B cell (primary cell): ENCODE results near the gene PRR23A. TPM values are rescaled to one million over a fixed set of nuclear protein-coding genes. Genes with fewer than 3 reads are reported as not detected.

Experiments used
- ATAC-seq: fragments of 200-7000 bp; cut with Tn5 transposase; one replicate; pipeline ENCODE4 v1.10.0; 2021; ENCODE audit warnings: low read depth, mild to moderate bottlenecking, moderate number of reproducible peaks, moderate library complexity
- CTCF ChIA-PET: fragments of 350-600 bp; sonication (Branson Sonifier 250); formaldehyde crosslinking; loops from one replicate; lab custom pipeline; 2021; ENCODE audit warnings: antibody characterized with exemption, inconsistent platforms; lab: Charles Lee
- POLR2A ChIA-PET: fragments of 350-600 bp; sonication (Branson Sonifier 250); formaldehyde crosslinking; loops from one replicate; lab custom pipeline; 2021; ENCODE audit warnings: antibody characterized with exemption; lab: Charles Lee
- DNase-seq: peaks from one replicate; pipeline ENCODE4 v3.0.0; 2013
- H2AFZ ChIP-seq: 2 replicates; pipeline ENCODE4 v1.6.1; 2012; ENCODE audit warnings: mild to moderate bottlenecking, low read depth, low read length; ENCODE audit not compliant: insufficient read depth, poor library complexity, severe bottlenecking
- H3K27ac ChIP-seq, 2 donors: 1 replicate in 1 of 2; 2 replicates in 1 of 2; pipeline ENCODE4 v1.5.1; 2012 to 2013; ENCODE audit warnings: low read length in 2 of 2, mild to moderate bottlenecking in 2 of 2, moderate library complexity in 1 of 2
- H3K27me3 ChIP-seq, 4 experiments: fragments of 200-600 bp in 1 of 4; sonication (generic) in 1 of 4; replicated peaks in 1 of 4; 1 replicate in 2 of 4; 2 replicates in 2 of 4; pipeline versions ENCODE4 v1.6.1 to v1.7.0; 2013 to 2016; ENCODE audit warnings: low read length in 3 of 4, mild to moderate bottlenecking in 2 of 4, mixed read lengths in 1 of 4, moderate library complexity in 1 of 4; ENCODE audit not compliant: insufficient read depth in 4 of 4, control insufficient read depth in 3 of 4; ENCODE audit errors: control extremely low read depth in 1 of 4
- H3K36me3 ChIP-seq, 2 experiments: replicated peaks in 1 of 2; 1 replicate in 1 of 2; 2 replicates in 1 of 2; pipeline versions ENCODE4 v1.6.1 to v1.7.1; 2013; ENCODE audit warnings: low read length in 1 of 2; ENCODE audit not compliant: insufficient read depth in 2 of 2, control insufficient read depth in 1 of 2; ENCODE audit errors: control extremely low read depth in 1 of 2, extremely low read depth in 1 of 2
- H3K4me1 ChIP-seq, 2 donors: fragments of 200-600 bp in 1 of 2; sonication (generic) in 1 of 2; 1 replicate in 1 of 2; 2 replicates in 1 of 2; pipeline versions ENCODE4 v1.5.1 to v1.6.1; 2013 to 2017; ENCODE audit warnings: low read length in 2 of 2; ENCODE audit not compliant: control insufficient read depth in 2 of 2, insufficient read depth in 2 of 2
- H3K4me2 ChIP-seq: replicated peaks from 2 replicates; pipeline ENCODE3; 2012; ENCODE audit warnings: mild to moderate bottlenecking, low read depth, low read length; ENCODE audit not compliant: poor library complexity, severe bottlenecking
- H3K4me3 ChIP-seq, 5 experiments: fragments of 200-600 bp in 1 of 5; sonication (generic) in 1 of 5; 1 replicate in 3 of 5; 2 replicates in 2 of 5; pipeline versions ENCODE4 v1.5.1 to v1.7.0; 2011 to 2016; ENCODE audit warnings: low read length in 4 of 5, mild to moderate bottlenecking in 4 of 5, low read depth in 2 of 5, control low read depth in 1 of 5, moderate library complexity in 1 of 5; ENCODE audit not compliant: insufficient read depth in 1 of 5; ENCODE audit errors: control extremely low read depth in 1 of 5, extremely low read depth in 1 of 5
- H3K79me2 ChIP-seq: fragments of 200-600 bp; sonication (generic); one replicate; pipeline ENCODE4 v1.6.0; 2016; ENCODE audit warnings: low read length; ENCODE audit not compliant: control insufficient read depth, insufficient read depth
- H3K9ac ChIP-seq: fragments of 200-600 bp; sonication (generic); 2 replicates; pipeline ENCODE4 v1.6.1; 2017; ENCODE audit warnings: mild to moderate bottlenecking, low read length, moderate library complexity
- H3K9me3 ChIP-seq, 3 donors: one replicate each; pipeline versions ENCODE4 v1.6.1 to v1.7.1; 2013; ENCODE audit warnings: low read length in 2 of 3; ENCODE audit not compliant: control insufficient read depth in 2 of 3, insufficient read depth in 1 of 3; ENCODE audit errors: control extremely low read depth in 1 of 3
- H4K20me1 ChIP-seq: 2 replicates; pipeline ENCODE4 v1.6.0; 2012; ENCODE audit warnings: mild to moderate bottlenecking, low read length; ENCODE audit not compliant: insufficient read depth, control insufficient read depth, poor library complexity, severe bottlenecking
- H3K27ac Mint-ChIP-seq: one replicate; pipeline ENCODE4 v1.8.0; 2021; ENCODE audit warnings: mixed read lengths
- H3K27me3 Mint-ChIP-seq: one replicate; pipeline ENCODE4 v1.8.0; 2021; ENCODE audit warnings: mixed read lengths
- H3K4me1 Mint-ChIP-seq: one replicate; pipeline ENCODE4 v1.8.0; 2021; ENCODE audit warnings: mixed read lengths
- H3K4me3 Mint-ChIP-seq: one replicate; pipeline ENCODE4 v1.8.0; 2021; ENCODE audit warnings: mixed read lengths
- H3K9me3 Mint-ChIP-seq: one replicate; pipeline ENCODE4 v1.8.0; 2022; ENCODE audit warnings: mixed read lengths; ENCODE audit not compliant: insufficient read depth
- EZH2 ChIP-seq: IDR thresholded peaks from 2 replicates; pipeline ENCODE4 v1.6.1; 2012; ENCODE audit warnings: borderline replicate concordance, low read depth, mild to moderate bottlenecking, moderate library complexity, low read length; ENCODE audit not compliant: insufficient read depth, poor library complexity, severe bottlenecking
- WGBS: methylation state at CpG from one replicate; pipeline ENCODE4 v1.1.5; 2013; ENCODE audit warnings: missing lambda C conversion rate; ENCODE audit not compliant: insufficient coverage; 5-methylcytosine and 5-hydroxymethylcytosine counted together
- intact Hi-C: fragments of 100-400 bp; cut with micrococcal nuclease; formaldehyde crosslinking; loops from one replicate; pipeline ENCODE4 v1.10.0; 2022
- polyA plus RNA-seq: library from polyadenylated mRNA; depleted of rRNA; stranded (reverse); fragments of >200 nt; gene quantifications from 2 replicates; pipeline ENCODE4 v1.2.3, GENCODE V29; 2012
- total RNA-seq, 2 donors: library from RNA; stranded (reverse); fragments of 120-200 nt in 1 of 2; gene quantifications; 1 replicate in 1 of 2; 2 replicates in 1 of 2; pipeline versions ENCODE4 v1.2.3 to v1.2.4, GENCODE V29; 2013 to 2022
- TF ChIP-seq, protein P1 (sequence below): fragments of 200-600 bp; IDR thresholded peaks from one replicate; pipeline ENCODE4 v1.8.0; 2022; ENCODE audit warnings: antibody characterized with exemption, mild to moderate bottlenecking

PRR23A gene
- total and polyA plus RNA-seq, 2 donors (not counting 1 experiment from before 2014, with no cell fraction given), result not detected

DNA sequence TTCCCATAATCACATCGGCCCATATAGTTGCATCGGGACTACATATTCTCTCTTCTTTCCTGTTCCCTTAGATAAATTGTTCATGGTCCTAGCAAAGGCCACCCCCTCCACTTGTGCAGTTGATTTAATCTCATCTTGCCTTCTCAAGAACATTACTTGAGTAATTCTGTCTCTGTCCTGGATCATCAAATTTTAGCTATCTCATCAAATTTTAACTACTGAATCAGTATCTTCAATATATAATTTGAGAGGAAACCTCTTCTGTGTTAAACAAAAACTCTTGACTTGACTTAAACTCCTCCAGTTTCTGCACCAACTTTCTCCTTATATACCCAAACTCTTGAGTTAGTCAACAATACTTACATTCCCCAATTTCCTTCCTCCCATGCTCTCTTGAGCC lies 18.9 kb upstream of the PRR23A start:
- H3K9ac ChIP-seq, result no peak overlapping the region
- WGBS, result 94% methylated on average over 2 of the region's 2 CpGs
- H2AFZ ChIP-seq, result no peak overlapping the region
- no peaks in the 10 kb centered on the region for H4K20me1 ChIP-seq
- H3K36me3 ChIP-seq, result no peaks in the 10 kb centered on the region
- no peaks in the 10 kb centered on the region for H3K4me1 ChIP-seq
- POLR2A ChIA-PET, result no interaction called here
- ATAC-seq (no peak), DNase-seq (no peak)
- H3K4me3 Mint-ChIP-seq, result no peak overlapping the region
- no peak overlapping the region for H3K27ac Mint-ChIP-seq
- H3K27me3 Mint-ChIP-seq, result no peaks in the 10 kb centered on the region
- CTCF ChIA-PET, result no interaction called here
- TF ChIP-seq EZH2, result no peak
- TF ChIP-seq, protein P1, sequence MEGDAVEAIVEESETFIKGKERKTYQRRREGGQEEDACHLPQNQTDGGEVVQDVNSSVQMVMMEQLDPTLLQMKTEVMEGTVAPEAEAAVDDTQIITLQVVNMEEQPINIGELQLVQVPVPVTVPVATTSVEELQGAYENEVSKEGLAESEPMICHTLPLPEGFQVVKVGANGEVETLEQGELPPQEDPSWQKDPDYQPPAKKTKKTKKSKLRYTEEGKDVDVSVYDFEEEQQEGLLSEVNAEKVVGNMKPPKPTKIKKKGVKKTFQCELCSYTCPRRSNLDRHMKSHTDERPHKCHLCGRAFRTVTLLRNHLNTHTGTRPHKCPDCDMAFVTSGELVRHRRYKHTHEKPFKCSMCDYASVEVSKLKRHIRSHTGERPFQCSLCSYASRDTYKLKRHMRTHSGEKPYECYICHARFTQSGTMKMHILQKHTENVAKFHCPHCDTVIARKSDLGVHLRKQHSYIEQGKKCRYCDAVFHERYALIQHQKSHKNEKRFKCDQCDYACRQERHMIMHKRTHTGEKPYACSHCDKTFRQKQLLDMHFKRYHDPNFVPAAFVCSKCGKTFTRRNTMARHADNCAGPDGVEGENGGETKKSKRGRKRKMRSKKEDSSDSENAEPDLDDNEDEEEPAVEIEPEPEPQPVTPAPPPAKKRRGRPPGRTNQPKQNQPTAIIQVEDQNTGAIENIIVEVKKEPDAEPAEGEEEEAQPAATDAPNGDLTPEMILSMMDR, result no peak
- H3K4me1 Mint-ChIP-seq, result no peaks in the 10 kb centered on the region
- no peaks in the 10 kb centered on the region for H3K27me3 ChIP-seq
- no peak overlapping the region for H3K4me3 ChIP-seq
- no peaks in the 10 kb centered on the region for H3K79me2 ChIP-seq
- no peak overlapping the region for H3K4me2 ChIP-seq
- peaks cover 4% of the 10 kb centered on the region for H3K9me3 Mint-ChIP-seq
- H3K27ac ChIP-seq, result no peak overlapping the region
- intact Hi-C loops, result no loop called here
- H3K9me3 ChIP-seq, result peaks cover 0 to 21% (median 0%) of the 10 kb centered on the region in 3 donors

DNA sequence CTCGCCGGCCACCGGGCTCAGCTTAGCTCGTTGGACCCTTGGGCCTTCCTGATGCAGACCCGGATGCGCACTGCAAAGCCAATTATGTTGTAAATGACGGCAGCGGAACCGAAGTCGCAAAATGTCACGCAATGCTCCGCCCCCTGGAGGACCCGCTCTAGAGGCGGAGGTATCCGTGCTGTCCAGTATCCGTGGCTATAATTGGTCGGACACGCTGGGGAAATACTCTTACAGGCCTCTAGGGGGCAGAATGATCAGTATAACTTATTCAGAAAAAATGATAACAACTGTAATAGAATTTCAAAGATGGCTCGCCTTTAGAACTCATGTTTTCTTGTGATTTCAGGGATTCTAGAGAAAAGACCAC lies 14.8 kb upstream of the PRR23A start, which contains the start of gene PRR23B:
Gene PRR23B, minus strand, starts transcription at position 59 of the 367 bp plus-strand sequence. CDS start 265 bp downstream, outside the sequence.
- no peak for TF ChIP-seq EZH2
- TF ChIP-seq, protein P1, result no peak
- Histone ChIP-seq H3K9ac (no peak within 1 kb of the TSS), H4K20me1 (no peaks in the 10 kb centered on the region), H3K79me2 (no peaks in the 10 kb centered on the region), H3K4me2 (no peak within 1 kb of the TSS), H3K4me1 (no peaks in the 10 kb centered on the region), H3K27ac (no peak within 1 kb of the TSS), H3K4me3 (no peak within 1 kb of the TSS), H2AFZ (no peak within 1 kb of the TSS), H3K9me3 (peaks cover 0 to 25% (median 0%) of the 10 kb centered on the region in 3 donors), H3K27me3 (no peaks in the 10 kb centered on the region), H3K36me3 (no peaks in the 10 kb centered on the region)
- POLR2A ChIA-PET, result no interaction called here
- Mint-ChIP-seq H3K27ac (no peak within 1 kb of the TSS), H3K9me3 (peaks cover 2% of the 10 kb centered on the region), H3K27me3 (peaks cover 6% of the 10 kb centered on the region), H3K4me1 (no peaks in the 10 kb centered on the region), H3K4me3 (no peak within 1 kb of the TSS)
- CTCF ChIA-PET, result no interaction called here
- no peak for DNase-seq
- ATAC-seq, result no peak
- intact Hi-C loops, result no loop called here
- whole genome bisulfite sequencing, result 73% methylated on average over 14 of the region's 19 CpGs
